ENCODE measurements around the gene NTRK1. TPM values are rescaled to one million over a fixed set of nuclear protein-coding genes. Genes with fewer than 3 reads are reported as not detected.

Gene NTRK1
- total and polyA plus RNA-seq, 2 of the 13 experiments (the other 11 are each of a cell fraction or from before 2014, with no cell fraction given), result not detected

GRCh38 chr1:156892190-156893047, 31.8 kb downstream of the NTRK1 start (continued):
- TF ChIP-seq CTCF (CRISPR knock-in tag; IDR thresholded peaks at IDR 0.05) (peak; percentile 91), THAP11 (CRISPR knock-in tag; IDR thresholded peaks at IDR 0.05) (0 out of 2 replicates have a peak, but pooled peaks have one; percentile 24), FOXA1 (IDR thresholded peaks at IDR 0.05) (no peak), FOXA1 (CRISPR knock-in tag; IDR thresholded peaks at IDR 0.05) (no peak), STAG1 (CRISPR knock-in tag; IDR thresholded peaks at IDR 0.05) (peak; percentile 60), HNF4A (CRISPR knock-in tag; IDR thresholded peaks at IDR 0.05) (no peak), CCDC6 (CRISPR knock-in tag; IDR thresholded peaks at IDR 0.05) (no peak), SALL1 (CRISPR knock-in tag; IDR thresholded peaks at IDR 0.05) (0 out of 2 replicates have a peak, but pooled peaks have one; percentile 33), ZNF616 (CRISPR knock-in tag; IDR thresholded peaks at IDR 0.05; ENCODE audit: low read depth) (no peak), KDM2A (CRISPR knock-in tag; IDR thresholded peaks at IDR 0.05; ENCODE audit: borderline replicate concordance, low read depth) (peak; percentile 81), NR2F1 (CRISPR knock-in tag; IDR thresholded peaks at IDR 0.05) (no peak), SAP130 (CRISPR knock-in tag; IDR thresholded peaks at IDR 0.05; ENCODE audit: low read depth) (peak; percentile 33; the same call in 1 of the 2 replicates), SKIL (CRISPR knock-in tag; IDR thresholded peaks at IDR 0.05; ENCODE audit: borderline replicate concordance) (no peak), MTF2 (CRISPR knock-in tag; IDR thresholded peaks at IDR 0.05; ENCODE audit: borderline replicate concordance) (peak; percentile 59; the same call in 1 of the 2 replicates), ZBTB20 (CRISPR knock-in tag; IDR thresholded peaks at IDR 0.05; ENCODE audit: borderline replicate concordance, low read depth) (0 out of 2 replicates have a peak, but pooled peaks have one; percentile 41), HDAC2 (CRISPR knock-in tag; IDR thresholded peaks at IDR 0.05) (0 out of 2 replicates have a peak, but pooled peaks have one; percentile 22), PATZ1 (CRISPR knock-in tag; IDR thresholded peaks at IDR 0.05) (peak; percentile 45; the same call in 1 of the 2 replicates), SALL2 (CRISPR knock-in tag; IDR thresholded peaks at IDR 0.05) (peak; percentile 31; the same call in 1 of the 2 replicates), SP5 (CRISPR knock-in tag; IDR thresholded peaks at IDR 0.05; ENCODE audit: borderline replicate concordance, low read depth) (peak; percentile 62; the same call in 1 of the 2 replicates), ZNF512 (CRISPR knock-in tag; IDR thresholded peaks at IDR 0.05) (no peak), PHF5A (CRISPR knock-in tag; IDR thresholded peaks at IDR 0.05; ENCODE audit: low read depth, unreplicated experiment) (no peak), MYNN (CRISPR knock-in tag; IDR thresholded peaks at IDR 0.05; ENCODE audit: low read depth) (no peak)

All from HepG2 (cell line).